Right lobe of liver (tissue), 6 donors: ENCODE measurements around the gene CFAP77. TPM values are rescaled to one million over a fixed set of nuclear protein-coding genes. Genes with fewer than 3 reads are reported as not detected.

Source experiments
- ATAC-seq, 4 donors: fragments of 200-7000 bp; cut with Tn5 transposase; one replicate each; pipeline ENCODE4 v1.9.1; 2020; ENCODE audit warnings: mild to moderate bottlenecking in 4 of 4, moderate library complexity in 4 of 4
- DNase-seq, 3 donors: peaks; one replicate each; pipeline ENCODE4 v3.0.0-alpha.2; 2020
- H3K27ac ChIP-seq, 3 donors: fragments of 200-600 bp; one replicate each; pipeline ENCODE4 v1.8.0; 2022
- H3K27me3 ChIP-seq, 2 donors: fragments of 200-600 bp; one replicate each; pipeline ENCODE4 v1.8.0; 2022
- H3K36me3 ChIP-seq, 4 donors: fragments of 200-600 bp; sonication (generic) in 1 of 4; one replicate each; pipeline versions ENCODE4 v1.5.1 to v1.8.0; 2017 to 2022; ENCODE audit warnings: control low read depth in 1 of 4
- H3K4me1 ChIP-seq, 4 donors: fragments of 200-600 bp; sonication (generic) in 1 of 4; one replicate each; pipeline versions ENCODE4 v1.5.1 to v1.8.0; 2017 to 2022; ENCODE audit warnings: control low read depth in 1 of 4
- H3K4me3 ChIP-seq, 3 donors: fragments of 200-600 bp; one replicate each; pipeline ENCODE4 v1.8.0; 2022
- H3K9me3 ChIP-seq, 4 donors: fragments of 200-600 bp; sonication (generic) in 1 of 4; one replicate each; pipeline versions ENCODE4 v1.5.1 to v1.8.0; 2017 to 2022; ENCODE audit warnings: control low read depth in 1 of 4
- POLR2A ChIP-seq: fragments of 450-650 bp; IDR thresholded peaks from one replicate; pipeline ENCODE4 v1.6.1; 2017; ENCODE audit warnings: antibody characterized with exemption, mild to moderate bottlenecking
- WGBS: methylation state at CpG from one replicate; pipeline ENCODE4 v1.1.6; 2018; ENCODE audit warnings: low coverage, low lambda C conversion rate; ENCODE audit not compliant: insufficient coverage; ENCODE audit errors: missing lambda C conversion rate; 5-methylcytosine and 5-hydroxymethylcytosine counted together
- intact Hi-C, 2 donors: fragments of 100-400 bp; cut with DNase I; formaldehyde crosslinking; loops; one replicate each; pipeline versions ENCODE4 v1.11.2 to v1.14.1; 2022
- total RNA-seq, 6 experiments: library from RNA; depleted of rRNA in 2 of 6; stranded (reverse); fragments of >200 nt in 2 of 6; fragmentation: NEBNext Ultra II Directional in 3 of 6; extraction: Animal tissue kit (Norgen Biotek cat#: 25700) in 3 of 6; gene quantifications; one replicate each; pipeline versions ENCODE4 v1.1.0 to v1.2.4, GENCODE V29; 2016 to 2023
- TF ChIP-seq, protein P1 (sequence below), 4 donors: fragments of 200-600 bp in 3 of 4; fragments of 450-650 bp in 1 of 4; IDR thresholded peaks; one replicate each; pipeline versions ENCODE4 v1.5.1 to v1.8.0; 2016 to 2022; ENCODE audit warnings: antibody characterized with exemption in 4 of 4, mild to moderate bottlenecking in 2 of 4
- donor health status: DM: no; HTN: yes; CAD: no.
- donor health status: DM: no; HTN: no; CAD: no.
- donor health status: DM: no; HTN: no; CAD: no.
- donor health status: DM: no; HTN: yes; CAD: no.
- donor health status: DM: no; HTN: yes; CAD: no.

CFAP77 gene
- total RNA-seq, 6 experiments from 2014 or later = not detected

DNA sequence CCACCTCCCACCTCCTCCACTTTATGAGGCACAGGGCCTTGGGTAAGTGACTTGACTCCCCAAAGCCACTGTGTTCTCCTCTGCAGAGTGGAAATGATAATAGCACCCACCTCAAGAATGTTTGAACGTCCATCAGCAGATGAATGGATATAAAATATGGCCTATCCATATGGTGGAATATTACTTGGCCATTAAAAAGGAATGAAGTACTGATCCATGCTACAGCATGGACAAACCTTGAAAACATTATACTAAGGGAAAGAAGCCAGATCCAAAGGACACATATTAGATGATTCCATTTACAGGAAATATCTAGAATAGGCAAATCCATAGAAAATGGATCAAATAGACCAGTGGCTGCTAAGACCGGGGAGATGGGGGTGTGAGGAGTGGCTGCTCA is 50.2 kb downstream of the CFAP77 start:
- no peak for ATAC-seq
- WGBS = 60% methylated on average over 2 of the region's 2 CpGs

DNA sequence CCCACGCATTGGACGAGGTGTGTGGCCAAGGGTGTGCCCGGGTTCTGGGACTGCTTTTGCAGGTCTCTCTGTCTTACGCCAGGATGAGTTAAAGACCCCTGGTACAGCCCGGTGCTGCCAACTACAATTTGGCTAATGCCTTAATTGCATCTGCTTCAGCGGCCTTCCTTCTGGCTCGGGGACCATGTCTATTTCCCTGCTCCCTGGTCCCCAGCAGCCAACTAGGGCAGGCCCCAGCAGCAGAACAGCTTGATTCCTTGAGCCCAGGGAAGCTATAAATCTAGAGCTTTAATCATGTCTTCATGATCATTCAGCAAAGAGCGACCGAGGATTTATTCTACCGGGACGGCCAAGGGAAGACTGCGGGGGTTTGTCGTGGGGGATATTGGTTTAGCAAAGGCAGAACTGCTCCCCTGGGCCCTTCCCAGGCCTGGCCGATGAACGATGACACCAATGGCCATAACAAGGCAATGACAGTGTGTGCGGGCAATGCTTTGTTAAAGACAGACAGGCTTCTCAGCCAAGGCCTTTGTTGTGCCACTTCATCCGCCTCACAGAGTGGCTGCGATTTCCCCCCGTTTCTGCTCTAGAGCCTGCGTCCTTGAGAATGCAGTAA is 51.4 kb downstream of the CFAP77 start:
- H3K36me3 ChIP-seq = no peaks in the 10 kb centered on the region
- H3K27me3 ChIP-seq = no peaks in the 10 kb centered on the region
- ATAC-seq (no peak), DNase-seq (no peak)
- H3K9me3 ChIP-seq = no peaks in the 10 kb centered on the region
- WGBS = 73% methylated on average over 12 of the region's 20 CpGs
- intact Hi-C loops = no loop called here
- no peak overlapping the region for H3K27ac ChIP-seq
- no peak overlapping the region for H3K4me3 ChIP-seq
- no peaks in the 10 kb centered on the region for H3K4me1 ChIP-seq
- TF ChIP-seq, protein P1, sequence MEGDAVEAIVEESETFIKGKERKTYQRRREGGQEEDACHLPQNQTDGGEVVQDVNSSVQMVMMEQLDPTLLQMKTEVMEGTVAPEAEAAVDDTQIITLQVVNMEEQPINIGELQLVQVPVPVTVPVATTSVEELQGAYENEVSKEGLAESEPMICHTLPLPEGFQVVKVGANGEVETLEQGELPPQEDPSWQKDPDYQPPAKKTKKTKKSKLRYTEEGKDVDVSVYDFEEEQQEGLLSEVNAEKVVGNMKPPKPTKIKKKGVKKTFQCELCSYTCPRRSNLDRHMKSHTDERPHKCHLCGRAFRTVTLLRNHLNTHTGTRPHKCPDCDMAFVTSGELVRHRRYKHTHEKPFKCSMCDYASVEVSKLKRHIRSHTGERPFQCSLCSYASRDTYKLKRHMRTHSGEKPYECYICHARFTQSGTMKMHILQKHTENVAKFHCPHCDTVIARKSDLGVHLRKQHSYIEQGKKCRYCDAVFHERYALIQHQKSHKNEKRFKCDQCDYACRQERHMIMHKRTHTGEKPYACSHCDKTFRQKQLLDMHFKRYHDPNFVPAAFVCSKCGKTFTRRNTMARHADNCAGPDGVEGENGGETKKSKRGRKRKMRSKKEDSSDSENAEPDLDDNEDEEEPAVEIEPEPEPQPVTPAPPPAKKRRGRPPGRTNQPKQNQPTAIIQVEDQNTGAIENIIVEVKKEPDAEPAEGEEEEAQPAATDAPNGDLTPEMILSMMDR (IDR thresholded peaks at IDR 0.05) = no peak
- no peak for TF ChIP-seq POLR2A

More for the DNA sequence above, 50.2 kb downstream of the CFAP77 start:
- Histone ChIP-seq H3K9me3 (no peaks in the 10 kb centered on the region), H3K36me3 (no peaks in the 10 kb centered on the region), H3K27ac (no peak overlapping the region), H3K27me3 (no peaks in the 10 kb centered on the region), H3K4me1 (no peaks in the 10 kb centered on the region), H3K4me3 (no peak overlapping the region)
- intact Hi-C loops = no loop called here
- no peak for DNase-seq
- no peak for TF ChIP-seq POLR2A
- TF ChIP-seq, protein P1 (IDR thresholded peaks at IDR 0.05) = no peak

DNA sequence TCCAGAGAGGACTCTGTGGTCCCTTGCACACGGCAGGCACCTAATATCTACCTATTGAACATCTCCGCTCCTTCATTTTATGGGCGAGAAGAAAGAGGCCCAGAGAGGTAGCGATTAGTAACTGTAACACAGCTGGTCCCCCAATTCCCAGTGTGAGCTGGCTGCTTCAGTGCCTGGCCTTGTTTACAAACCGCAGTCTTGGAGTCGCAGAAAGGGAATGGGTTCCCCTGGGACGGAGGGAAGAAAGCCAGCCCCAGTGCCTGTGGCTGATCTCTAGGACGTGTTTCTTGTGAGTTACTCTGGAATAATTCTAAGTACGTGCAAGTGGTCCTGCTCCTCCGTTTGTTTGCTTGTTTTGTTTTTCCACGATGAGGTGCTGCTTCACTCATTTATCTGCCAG is 52.0 kb downstream of the CFAP77 start:
- Histone ChIP-seq H3K27ac (no peak overlapping the region), H3K4me1 (no peaks in the 10 kb centered on the region), H3K4me3 (no peak overlapping the region), H3K36me3 (no peaks in the 10 kb centered on the region), H3K27me3 (no peaks in the 10 kb centered on the region), H3K9me3 (no peaks in the 10 kb centered on the region)
- ATAC-seq = no peak
- intact Hi-C loops = no loop called here
- TF ChIP-seq, protein P1 (IDR thresholded peaks at IDR 0.05) = no peak
- TF ChIP-seq POLR2A = no peak
- no peak for DNase-seq
- 87% methylated on average over 3 of the region's 11 CpGs for WGBS

DNA sequence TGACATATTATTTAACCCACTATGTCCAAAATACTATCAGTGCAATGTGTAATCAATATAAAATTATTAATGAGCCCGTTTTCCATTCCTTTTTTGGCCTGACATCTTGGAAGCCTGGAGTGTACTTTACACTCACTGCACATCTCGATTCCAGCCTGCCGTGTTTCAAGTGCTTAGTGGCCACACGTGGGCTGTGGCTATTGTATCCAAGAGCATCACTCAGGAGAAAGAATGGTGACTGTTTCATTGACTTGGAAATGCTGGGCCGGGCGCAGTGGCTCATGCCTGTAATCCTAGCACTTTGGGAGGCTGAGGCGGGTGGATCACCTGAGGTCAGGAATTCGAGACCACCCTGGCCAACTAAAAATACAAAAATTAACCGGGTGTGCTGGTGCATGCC is 54.5 kb downstream of the CFAP77 start:
- no peaks in the 10 kb centered on the region for H3K4me1 ChIP-seq
- no peak for TF ChIP-seq POLR2A
- TF ChIP-seq, protein P1 (IDR thresholded peaks at IDR 0.05) = no peak
- ATAC-seq (no peak), DNase-seq (no peak)
- no peaks in the 10 kb centered on the region for H3K36me3 ChIP-seq
- no peaks in the 10 kb centered on the region for H3K27me3 ChIP-seq
- H3K4me3 ChIP-seq = no peak overlapping the region
- H3K9me3 ChIP-seq = no peaks in the 10 kb centered on the region
- intact Hi-C loops = no loop called here
- H3K27ac ChIP-seq = no peak overlapping the region
- 64% methylated on average over 8 of the region's 9 CpGs for WGBS
